ENCODE results near the gene RASAL2. TPM values are rescaled to one million over a fixed set of nuclear protein-coding genes. Genes with fewer than 3 reads are reported as not detected.

RASAL2 gene
- total and polyA plus RNA-seq, 2 experiments from 2014 or later, result 16.0 to 42.2 TPM

GRCh38 chr1:178146436-178146835, 52.5 kb downstream of the RASAL2 start (continued):
- TF ChIP-seq ZNF462 (CRISPR knock-in tag; IDR thresholded peaks at IDR 0.05) (no peak), ZNF114 (CRISPR knock-in tag; IDR thresholded peaks at IDR 0.05) (no peak), EZH2phosphoT487 (IDR thresholded peaks at IDR 0.05; ENCODE audit: unreplicated experiment) (no peak), CTCF (conservative IDR thresholded peaks at IDR 0.05; ENCODE audit: low read depth in 2 of 2) (no peak), STAT1 (IDR thresholded peaks at IDR 0.05; ENCODE audit: unreplicated experiment) (no peak), REST (IDR thresholded peaks at IDR 0.05; ENCODE audit: unreplicated experiment) (no peak), JUNB (IDR thresholded peaks at IDR 0.05; ENCODE audit: unreplicated experiment) (no peak)

Data from GM23338 (cell line).